ENCODE results near the gene IDH1.
"Not testable (repeated sequence)": the region's sequence is repeated elsewhere in the genome, so short reads cannot be mapped to it uniquely, and the experiment has no call there.

IDH1 gene

DNA sequence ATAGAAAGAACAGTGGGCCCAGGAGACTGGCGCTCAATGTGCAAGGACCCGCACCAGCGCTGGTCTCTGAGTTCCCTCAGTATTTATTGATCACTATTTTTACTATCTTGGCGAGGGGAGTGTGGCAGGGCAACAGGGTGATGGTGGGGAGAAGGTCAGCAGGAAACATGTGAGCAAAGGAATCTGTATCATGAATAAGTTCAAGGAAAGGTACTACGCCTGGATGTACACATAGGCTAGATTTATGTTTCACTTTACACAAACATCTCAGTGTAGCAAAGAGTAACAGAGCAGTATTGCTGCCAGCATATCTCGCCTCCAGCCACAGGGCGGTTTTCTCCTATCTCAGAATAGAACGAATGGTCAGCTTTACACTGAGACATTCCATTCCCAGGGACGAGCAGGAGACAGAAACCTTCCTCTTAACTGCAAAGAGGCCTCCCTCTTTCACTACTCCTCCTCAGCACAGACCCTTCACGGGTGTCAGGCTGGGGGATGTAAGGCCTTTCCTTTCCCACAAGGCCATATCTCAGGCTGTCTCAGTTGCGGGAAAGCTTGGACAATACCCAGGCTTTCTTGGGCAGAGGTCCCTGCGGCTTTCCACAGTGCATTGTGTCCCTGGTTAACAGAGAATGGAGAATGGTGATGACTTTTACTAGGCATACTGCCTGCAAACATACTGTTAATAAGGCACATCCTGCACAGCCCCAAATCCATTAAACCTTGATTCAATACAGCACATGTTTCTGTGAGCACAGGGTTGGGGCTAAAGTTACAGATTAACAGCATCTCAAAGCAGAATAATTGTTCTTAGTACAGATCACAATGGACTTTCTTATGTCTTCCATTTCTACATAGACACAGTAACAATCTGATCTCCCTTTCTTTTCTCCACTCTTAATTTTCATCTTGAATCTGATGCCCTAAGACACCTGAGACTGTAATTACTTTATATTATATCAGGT lies 2.3 kb upstream of the IDH1 start:
- DNase-seq (ENCODE audit: low read depth, low spot score), result not testable (repeated sequence)

DNA sequence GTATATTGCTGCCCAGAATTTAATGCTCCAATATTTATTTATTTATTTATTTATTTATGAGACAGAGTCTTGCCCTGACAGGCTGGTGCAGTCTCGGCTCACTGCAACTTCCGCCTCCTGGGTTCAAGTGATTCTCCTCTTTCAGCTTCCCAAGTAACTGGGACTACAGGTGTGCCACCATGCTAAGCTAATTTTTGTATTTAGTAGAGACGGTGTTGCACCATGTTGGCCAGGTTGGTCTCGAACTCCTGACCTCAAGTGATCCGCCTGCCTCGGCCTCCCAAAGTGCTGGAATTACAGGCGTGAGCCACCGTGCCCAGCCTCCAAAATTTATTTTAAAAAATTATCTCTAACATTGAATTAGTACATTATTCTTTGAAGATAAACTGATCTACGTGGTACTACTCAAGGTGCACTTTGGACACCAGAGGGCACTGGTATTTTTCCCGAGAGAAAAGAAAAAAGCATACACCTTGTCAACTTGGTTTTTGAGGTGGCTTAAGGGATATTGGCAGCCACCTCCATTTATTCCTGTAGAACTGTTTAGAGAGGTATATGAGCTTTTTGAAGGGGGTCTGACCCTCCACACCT lies 1.4 kb upstream of the IDH1 start:
- no peak for DNase-seq (ENCODE audit: low read depth, low spot score)

DNA sequence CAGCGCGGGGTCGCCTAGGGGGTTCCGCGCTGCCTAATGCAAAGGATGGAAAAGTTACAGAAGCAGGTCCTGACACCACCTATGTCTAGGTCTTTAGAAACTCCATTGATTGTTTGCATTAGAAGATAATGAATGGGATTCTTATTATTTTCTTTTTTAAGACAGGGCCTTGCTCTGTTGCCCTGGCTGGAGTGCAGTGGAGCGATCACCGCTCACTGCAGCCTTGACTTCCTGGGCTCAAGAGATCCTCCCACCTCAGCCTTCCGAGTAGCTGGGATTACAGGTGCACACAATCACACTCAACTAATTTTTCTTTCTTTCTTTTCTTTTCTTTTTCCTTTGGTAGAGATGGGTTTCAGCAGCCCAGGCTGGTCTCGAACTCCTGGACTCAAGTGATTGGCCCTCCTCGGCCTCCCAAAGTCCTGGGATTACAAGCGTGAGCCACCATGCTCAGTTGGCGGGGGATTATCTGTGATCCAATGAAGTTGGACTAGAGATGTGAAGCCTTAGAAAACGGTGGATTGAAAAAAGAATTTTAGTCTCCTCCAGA lies 761 bp upstream of the IDH1 start:
- DNase-seq (ENCODE audit: low read depth, low spot score), result no peak

DNA sequence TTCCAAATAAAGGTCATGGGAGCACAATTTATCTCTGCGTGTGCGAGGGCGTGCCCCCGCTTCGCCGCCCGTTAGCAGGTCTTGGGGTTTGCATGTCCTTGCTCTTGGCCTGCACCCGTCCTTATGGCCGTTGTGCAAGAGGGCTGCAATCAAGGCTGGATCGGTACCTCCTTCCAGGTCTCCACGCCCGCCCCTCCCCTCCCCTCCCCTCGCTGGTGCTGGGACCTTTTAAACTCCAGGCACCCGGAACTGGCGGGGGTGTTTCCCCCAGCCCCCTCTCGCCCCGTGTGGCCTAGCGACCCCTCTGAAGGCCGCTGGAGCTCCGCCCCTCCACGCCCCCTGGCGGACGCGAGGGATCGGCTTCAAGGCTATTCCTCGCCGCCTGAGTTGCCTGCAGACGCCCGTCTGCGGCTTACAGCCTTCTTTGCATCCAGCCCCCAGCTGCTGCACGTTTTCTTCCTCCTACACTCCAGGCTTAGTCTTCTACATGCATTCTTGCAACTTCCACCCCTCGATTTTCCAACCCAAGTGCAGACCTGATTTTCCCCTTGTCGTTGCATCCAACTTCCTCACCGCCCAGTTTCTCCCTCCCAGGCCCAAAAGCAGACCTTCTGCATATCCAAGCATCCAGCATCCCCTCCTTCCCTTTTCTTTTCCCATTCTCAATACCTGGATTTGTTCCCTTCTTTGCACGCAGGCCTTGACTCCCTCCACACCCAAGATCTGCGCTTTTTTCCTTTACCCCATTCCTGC lies 577 bp downstream of the IDH1 start:
- peak; percentile 54 for DNase-seq (ENCODE audit: low read depth, low spot score)

DNA sequence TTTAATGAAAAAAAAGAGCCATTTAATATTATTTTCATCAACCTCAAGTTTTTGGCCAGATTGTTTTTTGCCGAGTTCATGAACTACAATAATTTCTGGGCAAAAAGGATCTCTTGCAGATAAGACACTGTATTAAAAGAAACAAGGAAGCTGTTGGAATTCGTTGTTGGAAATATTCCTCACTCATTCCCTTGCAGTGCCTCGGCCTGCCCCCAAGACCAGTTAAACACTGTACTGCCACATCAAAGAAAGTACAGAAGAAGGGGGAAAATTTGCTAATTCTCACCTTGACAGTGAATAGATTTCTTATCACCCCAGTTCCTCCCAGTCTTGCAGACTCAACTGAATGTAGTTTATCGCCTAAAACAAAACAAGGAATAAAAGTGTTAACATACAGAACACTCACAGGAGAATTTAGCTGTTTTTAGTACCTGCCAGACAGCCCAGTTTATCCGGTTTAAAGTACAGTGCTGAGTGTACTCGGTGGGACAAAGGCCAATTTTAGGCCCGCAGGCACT lies 1.2 kb downstream of the IDH1 start:
- no peak for DNase-seq (ENCODE audit: low read depth, low spot score)

DNA sequence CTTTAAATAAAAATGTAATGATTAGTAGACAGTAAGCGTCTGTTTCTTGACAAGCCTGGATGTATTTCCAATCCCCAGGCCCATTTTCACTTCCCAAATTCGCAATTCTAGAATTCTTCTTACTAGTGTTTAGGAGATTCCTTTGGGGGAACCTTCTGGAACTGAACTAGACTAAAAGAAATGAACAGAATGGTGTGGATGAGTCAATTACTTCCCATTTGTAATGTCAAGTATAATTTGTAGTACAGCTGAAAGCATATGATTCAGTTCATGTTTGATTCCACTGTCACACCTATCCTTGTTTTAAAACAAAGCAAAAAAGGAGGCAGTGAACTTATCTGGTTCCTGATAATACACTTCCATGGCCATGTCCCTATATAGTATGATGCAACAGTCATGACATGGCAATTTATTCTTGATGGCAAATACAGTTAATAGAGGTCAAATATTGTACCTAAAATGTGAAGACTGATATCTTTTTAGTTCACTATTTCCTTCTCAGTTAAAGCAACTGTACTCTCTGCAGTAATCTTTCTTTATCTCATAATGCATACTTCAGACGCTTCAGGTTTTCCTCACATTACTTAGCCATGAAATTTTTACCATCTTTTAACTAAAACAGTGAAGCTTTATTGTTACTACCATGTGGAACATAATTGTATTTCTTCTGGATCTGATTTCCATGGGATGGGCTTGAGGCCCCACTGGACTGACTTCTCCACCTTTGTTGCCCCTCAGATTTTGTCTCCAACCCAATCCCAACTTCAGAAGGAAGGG lies 2.0 kb downstream of the IDH1 start:
- no peak for DNase-seq (ENCODE audit: low read depth, low spot score)

DNA sequence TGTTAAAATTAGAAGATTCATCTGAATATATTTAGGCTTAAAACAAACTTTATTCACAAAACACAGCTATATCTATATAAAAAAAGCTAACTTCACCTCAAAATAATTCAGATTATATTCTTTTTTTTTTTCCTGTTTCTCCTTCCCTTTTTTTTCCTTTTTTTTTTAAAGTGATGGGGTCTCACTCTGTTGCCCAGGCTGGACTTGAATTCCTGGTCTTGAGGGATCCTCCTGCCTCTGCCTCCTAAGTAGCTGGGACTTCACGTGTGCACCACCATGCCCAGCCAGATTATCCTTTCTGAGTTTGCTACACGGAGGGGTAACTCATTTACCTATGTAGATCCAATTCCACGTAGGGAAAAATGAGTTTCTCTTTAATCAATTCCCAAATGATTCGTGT lies 3.8 kb downstream of the IDH1 start:
- no peak for DNase-seq (ENCODE audit: low read depth, low spot score)

DNA sequence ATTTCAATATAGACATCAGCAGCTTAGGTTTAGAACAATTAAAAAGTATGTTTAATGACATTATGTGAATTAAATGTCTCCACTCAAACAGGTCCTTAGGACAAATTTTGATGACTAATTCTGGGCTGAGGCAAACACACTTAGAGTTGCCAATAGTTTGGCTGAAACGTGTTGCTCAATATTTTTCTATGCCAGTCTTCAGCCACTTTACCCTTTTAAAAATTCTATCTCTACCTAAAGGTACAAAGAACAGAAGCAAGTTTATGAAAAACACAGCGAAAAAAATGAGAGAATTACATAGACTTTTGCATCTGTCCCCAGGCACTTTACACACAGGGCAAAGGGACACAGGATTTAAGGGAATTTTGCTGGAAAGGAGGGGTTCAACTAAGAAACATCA lies 4.5 kb downstream of the IDH1 start:
- DNase-seq (ENCODE audit: low read depth, low spot score), result no peak

DNA sequence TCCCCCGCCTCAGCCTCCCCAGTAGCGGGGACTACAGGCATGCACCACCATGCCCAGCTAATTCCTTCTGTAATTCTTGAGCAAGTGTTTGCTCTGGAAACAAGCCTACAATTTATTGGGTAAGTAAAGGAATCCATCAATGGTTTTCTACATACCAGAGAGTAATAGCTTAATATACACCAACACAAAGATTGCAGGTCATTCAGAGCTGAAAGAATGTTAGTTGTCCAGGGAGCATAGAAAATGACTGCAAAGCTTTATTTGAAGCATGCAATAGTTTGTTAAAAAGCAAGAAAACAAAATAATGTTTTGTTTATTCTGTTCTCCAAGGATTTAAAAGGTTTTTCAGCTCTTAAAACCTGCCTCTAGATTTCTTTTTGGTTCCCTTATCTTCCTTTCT lies 5.6 kb downstream of the IDH1 start:
- no peak for DNase-seq (ENCODE audit: low read depth, low spot score)

DNA sequence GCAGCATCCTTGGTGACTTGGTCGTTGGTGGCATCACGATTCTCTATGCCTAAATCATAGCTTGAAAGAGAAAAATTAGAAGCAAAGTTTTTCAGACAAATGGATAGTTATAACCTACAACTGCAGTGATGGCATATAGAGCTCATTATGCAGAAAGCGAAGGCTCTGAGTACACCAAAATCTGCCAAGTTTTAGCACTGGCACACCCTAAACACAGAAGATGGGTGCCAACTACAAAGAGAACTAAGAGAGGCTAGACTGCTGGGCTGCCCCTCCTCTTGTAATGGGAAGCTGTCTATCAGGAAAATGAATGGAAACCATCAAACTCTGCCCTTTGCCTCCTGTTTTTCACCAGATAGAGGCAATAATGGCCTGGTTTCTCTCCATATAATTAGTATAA lies 6.3 kb downstream of the IDH1 start:
- no peak for DNase-seq (ENCODE audit: low read depth, low spot score)

DNA sequence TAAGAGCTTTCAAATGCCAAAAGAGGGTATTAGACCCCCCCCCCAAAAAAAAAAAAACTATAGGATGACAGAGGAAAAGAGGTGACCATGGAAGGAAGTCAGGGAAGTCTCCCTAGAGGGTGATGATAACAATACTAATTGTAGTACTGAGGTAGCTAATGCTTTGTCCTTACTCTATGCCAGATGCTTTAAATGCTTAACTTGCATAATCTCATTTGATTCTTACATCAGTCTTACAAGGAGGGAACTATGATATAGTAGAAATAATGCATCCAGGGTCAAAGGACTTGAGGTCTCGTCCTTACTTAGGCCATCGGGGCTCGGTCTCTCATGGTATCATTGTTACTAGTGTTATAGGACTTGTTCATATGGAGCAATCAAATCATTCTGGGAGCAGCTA lies 9.1 kb downstream of the IDH1 start:
- DNase-seq (ENCODE audit: low read depth, low spot score), result no peak

DNA sequence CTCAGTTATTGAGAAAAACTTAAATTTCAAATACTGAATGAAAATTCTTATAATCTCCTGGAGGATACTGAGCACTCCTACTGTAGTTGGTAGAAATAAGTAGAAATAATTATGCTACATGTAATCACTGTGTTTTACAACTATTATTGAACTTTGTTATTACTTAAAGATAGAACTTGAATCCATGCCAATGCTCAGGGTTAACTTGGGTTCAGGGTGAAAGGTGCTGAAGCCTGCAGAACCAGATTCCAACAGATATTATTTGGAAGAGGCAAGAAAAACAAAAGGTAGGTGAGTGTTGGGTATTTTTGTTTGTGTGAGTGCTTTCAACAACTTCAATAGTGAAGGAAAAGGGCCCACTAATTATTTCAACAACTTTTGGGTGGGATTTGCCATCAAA lies 10.4 kb downstream of the IDH1 start:
- DNase-seq (ENCODE audit: low read depth, low spot score), result no peak

DNA sequence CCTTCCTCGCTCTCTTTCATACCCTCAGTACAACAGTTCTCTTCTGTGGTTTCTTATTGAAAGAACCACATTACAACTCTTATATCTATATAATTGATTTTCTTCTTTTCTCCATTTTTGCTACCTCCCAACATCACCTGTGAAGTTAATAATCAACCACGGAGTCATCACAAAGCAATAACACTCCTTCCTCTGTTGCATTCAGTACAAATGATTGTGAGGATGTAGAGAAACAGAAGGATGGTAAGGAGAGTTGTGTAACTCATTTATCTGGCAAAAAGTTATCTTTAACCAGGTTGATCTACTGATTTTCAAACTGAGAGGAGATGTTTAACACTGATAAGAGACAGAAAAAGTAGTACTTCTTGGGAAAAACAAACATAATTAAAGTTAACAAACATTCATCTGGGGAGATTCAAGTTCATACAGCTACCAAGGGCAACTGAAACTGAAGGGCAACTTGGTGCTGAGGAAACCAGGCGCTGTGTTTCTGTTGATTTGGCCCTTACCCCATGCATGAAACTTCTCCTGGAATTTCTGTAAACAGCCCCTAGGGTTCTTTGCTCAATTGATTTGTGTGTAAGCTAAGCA lies 14.2 kb downstream of the IDH1 start:
- no peak for DNase-seq (ENCODE audit: low read depth, low spot score)

DNA sequence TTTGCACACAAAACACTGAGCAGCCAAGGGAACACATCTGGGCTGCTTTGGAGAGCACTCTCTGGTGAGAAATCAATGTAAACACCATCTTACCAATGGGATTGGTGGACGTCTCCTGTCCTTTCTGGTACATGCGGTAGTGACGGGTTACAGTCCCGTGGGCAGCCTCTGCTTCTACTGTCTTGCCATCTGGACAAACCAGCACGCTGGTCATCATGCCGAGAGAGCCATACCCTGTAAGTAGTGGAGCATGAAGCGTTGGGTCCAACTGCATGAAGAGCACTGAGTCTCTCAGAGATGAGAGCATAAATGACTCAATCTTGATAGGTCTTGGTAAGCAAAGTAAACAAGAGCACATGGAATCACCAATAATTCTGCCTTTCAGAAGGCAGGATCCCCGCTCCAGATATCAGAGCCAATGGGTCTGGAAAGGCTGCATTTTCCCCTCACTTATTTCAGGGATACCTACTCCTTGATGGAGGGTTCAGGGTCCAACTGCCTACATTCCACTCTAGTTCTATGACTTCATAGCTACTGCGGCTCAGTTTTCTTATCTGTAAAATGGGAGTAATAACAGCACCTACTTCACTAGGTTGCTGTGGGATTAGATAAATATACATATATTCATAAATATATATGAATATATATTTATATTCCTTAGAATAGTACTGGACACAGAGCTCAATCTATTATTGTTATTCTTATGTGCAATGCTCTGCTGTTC lies 14.9 kb downstream of the IDH1 start:
- DNase-seq (ENCODE audit: low read depth, low spot score), result no peak

DNA sequence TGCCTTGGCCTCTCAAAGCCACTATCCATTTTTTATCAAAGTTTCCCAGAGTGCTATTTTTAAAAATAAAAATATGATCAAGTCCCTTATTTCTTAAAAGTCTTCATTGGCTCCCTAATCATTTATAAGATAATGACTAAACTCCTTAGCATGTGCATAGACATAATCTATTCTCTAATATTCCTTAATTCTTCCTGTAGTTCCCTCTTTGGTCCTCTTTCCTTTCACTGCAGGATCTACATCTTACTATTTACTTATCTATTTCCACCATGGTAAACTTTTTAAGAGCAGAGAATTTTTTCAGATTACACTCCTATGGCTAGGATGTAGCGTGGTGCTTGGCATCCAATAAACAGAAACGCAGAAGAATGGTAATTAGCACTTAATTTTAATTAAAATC lies 19.0 kb downstream of the IDH1 start:
- no peak for DNase-seq (ENCODE audit: low read depth, low spot score)

DNA sequence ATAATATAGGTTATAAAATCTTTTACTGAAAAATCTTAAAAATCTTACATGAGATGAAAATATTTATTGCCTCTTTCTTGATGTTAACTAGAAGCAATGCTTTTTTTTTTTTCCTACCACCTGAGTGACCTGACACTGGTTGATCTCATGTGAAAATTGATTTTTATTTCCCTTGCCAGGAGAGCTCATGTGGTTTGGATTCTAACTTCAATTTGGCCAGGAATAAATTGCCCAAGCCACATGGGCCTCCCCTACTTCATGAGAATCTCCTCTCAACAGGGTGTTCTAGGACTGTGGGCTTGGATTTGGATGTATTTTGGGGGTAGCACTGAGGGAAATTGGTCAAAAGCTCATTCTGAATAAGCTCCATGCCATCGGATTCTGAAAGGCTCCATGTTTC lies 20.1 kb downstream of the IDH1 start:
- DNase-seq (ENCODE audit: low read depth, low spot score), result no peak

DNA sequence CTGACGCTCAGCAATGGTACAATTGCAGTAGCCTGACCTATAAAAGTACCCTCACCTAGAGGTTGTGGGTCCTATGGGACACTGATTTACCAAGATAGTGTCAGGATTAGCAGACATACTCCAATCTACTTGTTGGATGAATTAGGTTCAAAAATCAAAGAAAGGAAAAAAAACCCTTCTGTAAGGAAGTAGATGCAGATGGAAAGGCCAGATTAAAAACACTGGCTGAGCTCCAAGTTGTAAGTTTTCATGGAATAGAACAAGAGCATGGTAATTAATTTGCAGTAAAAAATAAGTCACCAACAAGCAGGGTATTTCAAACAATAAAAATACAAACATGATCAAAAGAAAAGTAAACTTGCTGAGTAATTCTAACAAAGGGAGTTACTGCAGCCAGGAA lies 26.4 kb downstream of the IDH1 start:
- no peak for DNase-seq (ENCODE audit: low read depth, low spot score)

DNA sequence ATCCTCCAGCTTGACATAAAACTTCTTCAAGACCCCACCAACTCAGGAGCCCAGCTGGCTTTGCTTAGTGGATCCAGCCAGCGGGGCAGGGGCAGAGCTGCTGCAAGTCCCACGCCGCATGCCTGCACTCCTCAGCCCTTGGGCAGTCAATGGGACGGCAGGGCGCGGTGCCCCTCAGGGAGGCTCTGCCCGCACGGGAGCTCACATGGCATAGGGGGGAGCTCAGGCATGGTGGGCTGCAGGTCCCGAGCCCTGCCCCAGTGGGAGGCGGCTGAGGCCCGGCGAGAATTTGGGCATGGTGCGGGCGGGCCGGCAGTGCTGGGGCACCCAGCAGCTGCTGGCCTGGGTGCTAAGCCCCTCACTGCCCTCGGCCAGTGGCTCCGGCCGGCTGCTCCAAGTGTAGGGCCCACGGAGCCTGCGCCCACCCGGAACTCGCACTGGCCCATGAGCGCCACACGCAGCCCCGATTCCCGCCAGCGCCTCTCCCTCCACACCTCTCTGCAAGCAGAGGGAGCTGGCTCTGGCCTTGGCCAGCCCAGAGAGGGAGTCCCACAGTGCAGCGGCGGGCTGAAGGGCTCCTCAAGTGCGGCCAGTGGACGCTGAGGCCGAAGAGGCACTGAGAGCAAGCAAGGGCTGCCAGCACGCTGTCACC lies 27.2 kb downstream of the IDH1 start:
- DNase-seq (ENCODE audit: low read depth, low spot score), result no peak

DNA sequence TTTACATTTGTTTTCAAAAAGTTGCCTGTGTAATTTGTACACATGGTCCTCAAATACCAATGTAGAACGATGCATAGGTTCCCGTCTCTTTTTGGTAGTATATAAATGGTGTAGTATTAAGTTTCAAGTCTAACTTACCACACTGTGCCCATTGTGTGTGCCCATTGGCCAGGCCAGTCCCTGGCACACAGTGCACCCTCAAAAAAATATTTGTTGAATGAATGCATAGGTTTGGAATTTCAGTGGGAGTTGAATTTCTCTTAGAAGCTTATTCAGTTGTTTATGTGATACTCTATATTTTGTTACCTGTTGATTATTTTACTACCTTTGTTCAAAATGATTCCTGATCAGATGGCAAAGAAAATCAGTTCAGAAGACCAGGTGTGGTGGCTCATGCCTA lies 30.1 kb downstream of the IDH1 start:
- DNase-seq (ENCODE audit: low read depth, low spot score), result no peak

DNA sequence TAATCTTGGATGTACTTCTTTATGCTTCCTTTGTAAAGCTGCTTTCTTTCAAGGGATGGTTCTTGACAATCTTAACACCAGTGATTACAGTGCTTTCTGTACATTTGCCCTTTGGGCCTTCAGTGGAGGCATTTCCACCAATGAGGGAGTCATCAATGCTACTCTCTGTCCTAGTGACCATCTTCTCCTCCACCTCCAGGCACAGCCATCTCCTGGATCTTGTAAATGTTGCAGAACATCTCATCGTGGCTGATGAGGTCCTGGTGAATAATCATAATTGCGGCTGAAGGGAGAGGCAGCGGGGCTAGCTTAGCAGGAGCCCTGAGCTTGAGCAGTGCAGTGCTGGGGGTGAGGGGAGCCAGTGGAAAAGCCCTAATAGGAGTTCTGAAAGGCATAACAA lies 32.5 kb downstream of the IDH1 start:
- no peak for DNase-seq (ENCODE audit: low read depth, low spot score)

Measured in smooth muscle cell of the brain vasculature (primary cell).